DMS114 treated with DMSO at 0.1 percent for 48 hours (cell line): ENCODE results near the gene CHMP2A.
"Not testable (repeated sequence)": the region's sequence is repeated elsewhere in the genome, so short reads cannot be mapped to it uniquely, and the experiment has no call there.

ENCODE experiments used
- DNase-seq: peaks from one replicate; lab custom pipeline; 2025; ENCODE audit not compliant: unreplicated experiment; lab: John Stamatoyannopoulos, UW

Gene CHMP2A

DNA sequence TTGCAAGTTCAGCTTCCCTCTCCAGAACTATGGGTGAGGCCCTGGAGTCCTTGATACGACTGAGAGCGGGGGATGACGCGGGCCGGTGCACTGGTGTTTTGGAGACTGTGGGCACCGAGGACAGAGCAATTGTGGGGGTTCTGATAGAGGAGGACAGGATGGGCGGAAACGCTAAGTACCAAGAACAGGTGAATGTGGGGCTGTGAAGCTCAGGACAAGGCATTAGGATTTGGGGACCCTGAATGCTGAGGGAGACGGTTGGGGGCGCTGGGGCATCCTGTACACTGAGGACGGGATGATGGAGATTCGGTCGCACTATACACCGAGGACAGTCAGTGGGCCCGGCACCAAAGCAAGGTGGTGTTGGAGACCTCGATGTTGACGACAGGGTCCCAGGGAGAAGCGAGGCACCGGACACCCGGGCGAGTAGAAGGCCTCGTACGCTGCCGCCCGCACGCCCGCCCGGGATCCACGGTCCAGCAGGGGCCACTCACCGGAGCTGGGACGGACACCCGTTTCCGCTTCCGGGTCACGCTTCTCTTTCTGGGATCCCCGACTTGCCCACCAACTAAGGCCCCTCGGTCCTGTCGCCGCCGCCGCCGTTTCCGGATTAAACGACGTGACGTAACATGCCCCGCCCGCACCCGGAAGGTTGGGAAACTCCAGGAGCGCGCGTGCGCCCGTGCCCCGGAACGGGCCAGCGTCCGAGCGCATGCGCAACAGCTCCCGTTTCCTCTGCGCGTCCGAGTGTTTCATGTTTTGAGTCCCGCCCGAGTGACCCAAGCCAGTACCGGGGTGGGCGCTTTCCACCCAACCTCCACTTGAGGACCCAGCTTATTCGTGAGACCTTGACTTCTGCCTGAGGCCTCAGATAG lies at the start of gene CHMP2A:
Gene CHMP2A, minus strand, starts transcription at position 612 of the 875 bp plus-strand sequence. CDS start 893 bp downstream, outside the sequence.
- no peak for DNase-seq

DNA sequence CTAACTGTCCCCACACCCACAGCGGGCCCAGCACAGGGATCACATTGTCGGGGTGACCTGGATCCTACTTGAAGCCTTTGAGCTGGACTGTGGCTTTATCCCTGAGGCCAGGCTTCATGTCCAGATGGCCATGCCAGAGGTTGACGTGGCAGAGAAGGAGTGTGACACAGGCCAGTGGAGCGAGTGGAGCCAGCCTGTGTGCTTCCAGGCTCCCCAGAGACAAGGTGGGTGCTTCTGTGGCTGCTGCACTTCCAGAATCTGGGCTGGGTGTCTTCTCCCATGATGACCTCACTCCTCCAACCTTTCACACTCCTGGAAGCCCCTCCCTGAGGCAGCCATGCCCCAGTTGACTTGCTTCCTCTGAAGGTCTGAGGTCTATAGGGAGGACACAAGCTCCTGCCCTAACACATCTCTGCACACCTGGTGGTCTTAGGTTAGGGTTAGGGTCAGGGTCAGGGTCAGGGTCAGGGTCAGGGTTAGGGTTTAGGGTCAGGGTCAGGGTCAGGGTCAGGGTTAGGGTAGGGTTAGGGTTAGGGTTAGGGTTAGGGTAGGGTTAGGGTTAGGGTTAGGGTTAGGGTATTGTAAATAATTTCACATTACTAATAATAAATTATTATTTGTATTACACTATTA lies 31.3 kb upstream of the CHMP2A start:
- DNase-seq, result no peak

DNA sequence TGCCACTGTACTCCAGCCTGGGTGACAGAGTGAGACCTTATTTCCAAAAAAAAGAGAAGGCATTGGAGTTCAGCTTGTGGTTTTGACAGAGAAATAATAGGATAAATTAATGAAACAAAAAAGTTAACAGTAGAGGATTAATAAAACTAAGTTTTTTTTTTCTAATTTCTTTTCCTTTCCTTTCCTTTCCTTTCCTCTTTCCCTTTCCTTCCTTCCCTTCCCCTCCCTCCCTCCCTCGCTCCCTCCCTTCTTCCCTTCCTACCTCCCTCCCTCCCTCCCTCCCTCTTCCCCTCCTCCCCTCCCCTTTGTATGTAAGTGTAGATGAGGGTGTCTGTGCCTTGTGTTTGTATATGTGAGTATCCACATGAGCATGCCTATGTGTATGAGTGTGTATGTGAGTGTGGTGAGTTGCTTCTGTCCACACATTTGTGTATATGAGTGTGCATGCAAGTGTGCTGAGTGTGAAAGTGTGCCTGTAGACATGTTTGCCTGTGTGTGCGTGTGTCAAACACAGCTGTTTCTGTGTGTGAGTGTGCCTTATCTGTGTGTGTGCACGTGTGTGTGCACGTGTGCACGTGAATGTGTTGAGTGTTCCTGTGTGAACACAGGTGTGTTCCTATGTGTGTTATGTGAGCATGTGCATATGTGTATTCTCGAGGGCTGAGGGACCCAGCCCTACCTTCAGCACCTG lies 30.7 kb upstream of the CHMP2A start:
- DNase-seq, result no peak

DNA sequence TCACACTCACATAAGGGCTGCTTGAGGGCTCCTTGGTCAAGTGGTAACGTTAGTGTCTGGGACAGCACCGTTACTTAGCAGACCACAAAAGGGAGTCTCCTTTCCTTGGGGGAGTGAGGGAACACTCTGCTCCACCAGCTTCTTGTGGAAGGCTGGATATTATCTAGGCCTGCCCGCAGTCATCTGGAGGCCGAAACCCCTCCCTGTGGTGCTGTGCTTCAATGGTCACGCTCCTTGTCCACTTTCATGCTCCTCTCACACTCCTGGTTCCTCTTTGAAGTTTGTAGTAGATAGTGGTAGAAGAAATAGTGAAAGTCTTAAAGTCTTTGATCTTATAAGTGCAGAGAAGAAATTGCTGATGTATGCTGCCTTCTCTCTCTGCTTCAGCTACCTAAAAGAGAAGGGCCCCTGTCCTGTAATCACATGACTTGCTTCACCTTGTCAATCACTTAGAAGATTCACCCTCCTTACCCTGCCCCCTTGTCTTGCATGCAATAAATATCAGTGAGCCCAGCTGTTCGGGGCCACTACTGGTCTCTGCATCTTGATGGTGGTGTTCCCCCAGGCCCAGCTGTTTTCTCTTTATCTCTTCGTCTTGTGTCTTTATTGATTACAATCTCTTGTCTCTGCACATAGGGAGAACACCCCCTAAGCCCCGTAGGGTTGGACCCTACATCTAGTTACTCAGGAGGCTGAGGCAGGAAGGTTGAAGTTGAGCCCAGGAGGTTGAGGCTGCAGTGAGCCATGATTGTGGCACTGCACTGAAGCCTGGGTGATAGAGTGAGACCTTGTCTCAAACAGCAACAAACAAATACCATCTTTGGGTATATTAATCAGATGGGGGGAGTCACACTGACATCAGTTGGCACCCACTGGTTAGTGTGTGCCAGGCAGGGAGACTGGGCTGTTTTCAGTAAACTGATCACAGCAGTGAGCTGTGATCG lies 29.9 kb upstream of the CHMP2A start:
- DNase-seq, result no peak

DNA sequence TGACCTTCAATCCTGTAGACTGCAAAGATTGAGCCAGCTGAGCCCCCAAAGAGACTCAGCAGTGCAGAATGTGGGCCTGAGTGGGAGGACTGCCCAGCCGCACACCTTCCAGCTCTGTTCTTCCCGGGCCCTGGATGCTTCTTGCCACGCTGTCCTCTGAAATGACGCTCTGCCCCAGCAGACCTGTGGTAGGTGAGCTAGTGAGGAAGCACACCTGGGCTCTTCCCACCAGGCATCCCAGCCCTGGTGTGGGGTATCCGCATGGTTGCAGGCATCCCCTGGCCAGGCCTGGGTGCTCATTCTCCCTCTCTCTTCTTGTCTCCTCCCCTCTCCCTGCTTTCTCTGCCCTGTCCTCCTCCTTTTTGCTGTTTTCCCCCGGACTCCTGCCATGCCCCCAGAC lies 28.1 kb upstream of the CHMP2A start:
- DNase-seq, result no peak

DNA sequence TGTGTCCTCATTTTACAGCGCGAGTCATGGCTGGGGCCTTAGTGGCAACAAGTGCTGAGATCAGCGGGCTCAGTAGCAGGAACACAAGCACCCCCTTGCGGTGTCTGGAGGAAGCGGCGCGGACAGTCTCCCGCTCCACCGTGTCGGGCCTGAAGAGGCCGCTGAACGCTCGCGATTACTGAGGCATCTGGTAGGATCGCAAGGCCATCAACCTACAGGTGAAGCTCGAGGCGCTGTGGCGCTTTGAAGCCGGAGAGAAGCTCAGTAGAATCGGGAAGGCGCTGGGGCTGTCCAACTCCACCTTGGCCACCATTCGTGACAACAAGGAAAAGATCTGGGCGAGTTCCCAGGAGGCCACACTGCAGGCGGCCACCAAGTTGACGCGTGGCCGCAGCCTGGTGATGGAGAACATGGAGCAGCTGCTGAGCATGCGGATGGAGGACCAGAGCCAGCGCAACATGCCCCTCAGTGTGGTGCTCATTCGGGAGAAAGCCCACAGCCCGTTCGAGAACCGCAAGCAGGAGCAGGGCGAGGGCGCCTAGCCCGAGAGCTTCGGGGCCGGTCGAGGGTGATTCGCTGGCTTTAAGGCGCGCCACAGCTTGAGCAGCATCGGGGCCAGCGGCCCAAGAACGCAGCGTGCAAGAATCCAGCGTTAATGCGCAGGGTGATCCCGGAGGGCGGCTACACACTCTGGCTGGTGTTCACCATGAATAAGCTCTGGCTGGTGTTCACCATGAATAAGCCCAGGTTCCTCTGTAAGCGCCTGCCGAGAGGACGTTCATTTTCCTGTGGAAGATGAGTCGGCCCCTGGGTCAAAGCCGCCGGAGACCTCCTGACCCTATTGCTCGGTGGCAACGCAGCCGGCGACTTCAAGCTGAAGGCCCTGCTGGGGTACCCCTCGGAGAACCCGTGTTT lies 26.6 kb upstream of the CHMP2A start:
- DNase-seq, result no peak

DNA sequence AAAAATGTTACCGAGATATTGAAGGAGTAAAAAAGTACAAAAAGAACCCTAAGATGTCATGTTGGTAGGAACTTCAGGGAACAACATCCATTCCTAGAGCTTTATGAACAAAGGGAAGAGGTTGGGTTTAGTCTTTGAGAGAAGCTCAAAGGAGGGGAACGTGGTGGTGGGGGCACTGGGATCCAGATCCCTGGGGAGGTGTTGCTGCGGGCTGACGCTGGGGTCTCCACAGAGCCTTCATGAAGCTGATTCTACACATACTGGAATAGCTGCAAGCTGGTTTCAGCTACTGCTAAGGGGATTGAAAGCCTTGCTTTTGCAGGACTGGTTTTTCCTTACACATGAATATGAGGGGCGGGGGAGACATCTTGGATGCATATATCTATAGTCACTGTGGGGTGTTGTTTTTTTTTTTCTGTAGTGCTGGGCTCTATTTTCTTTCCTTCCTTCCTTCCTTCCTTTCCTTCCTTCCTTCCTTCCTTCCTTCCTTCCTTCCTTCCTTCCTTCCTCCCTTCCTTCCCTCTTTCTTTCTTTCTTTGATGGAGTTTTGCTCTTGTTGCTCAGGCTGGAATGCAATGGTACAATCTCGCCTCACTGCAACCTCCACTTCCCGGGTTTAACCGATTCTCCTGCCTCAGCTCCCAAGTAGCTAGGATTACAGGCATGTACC lies 24.7 kb upstream of the CHMP2A start:
- DNase-seq, result no peak

DNA sequence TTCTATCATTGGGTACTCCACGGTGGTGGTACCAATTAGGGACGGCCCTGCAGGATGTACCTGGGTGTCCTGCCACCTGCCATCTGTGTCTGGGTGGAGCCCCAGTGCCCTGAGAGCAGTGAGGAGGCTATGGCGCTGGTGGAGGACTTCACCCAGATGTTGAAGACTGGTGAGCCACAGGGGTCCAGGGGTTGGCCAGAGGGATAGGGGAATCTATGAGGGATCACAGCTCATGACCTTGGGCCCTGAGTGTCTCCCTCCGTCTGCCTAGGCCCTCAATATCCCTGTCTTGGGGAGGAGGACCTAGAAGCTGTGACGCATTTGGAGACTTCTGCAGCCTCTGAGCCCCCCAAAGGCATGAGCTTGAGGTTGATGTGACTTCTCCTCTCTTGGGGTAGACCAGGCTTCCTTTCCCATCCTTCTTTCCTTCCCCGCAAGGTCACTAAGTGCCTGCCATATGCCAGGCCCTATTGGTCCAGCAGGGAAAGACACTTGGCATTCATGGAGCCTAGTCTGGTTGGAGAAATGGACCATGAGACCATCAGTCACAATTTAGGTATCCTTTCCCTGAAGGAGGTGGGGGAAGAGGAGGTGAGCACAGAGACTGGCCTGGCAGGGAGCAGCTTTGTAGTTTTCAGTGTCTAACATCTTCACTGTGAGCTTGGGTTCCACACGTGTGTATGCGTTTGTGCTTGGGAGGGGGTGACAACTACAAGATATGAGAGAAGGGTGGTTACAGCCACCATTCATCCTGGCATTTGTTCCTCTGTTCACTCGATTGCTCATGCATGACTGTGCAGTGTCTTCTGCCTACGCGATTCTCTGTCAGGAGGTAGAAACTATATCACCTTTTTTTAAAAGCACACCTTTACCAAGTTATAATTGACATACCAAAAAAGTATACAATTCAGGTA lies 23.4 kb upstream of the CHMP2A start:
- no peak for DNase-seq

DNA sequence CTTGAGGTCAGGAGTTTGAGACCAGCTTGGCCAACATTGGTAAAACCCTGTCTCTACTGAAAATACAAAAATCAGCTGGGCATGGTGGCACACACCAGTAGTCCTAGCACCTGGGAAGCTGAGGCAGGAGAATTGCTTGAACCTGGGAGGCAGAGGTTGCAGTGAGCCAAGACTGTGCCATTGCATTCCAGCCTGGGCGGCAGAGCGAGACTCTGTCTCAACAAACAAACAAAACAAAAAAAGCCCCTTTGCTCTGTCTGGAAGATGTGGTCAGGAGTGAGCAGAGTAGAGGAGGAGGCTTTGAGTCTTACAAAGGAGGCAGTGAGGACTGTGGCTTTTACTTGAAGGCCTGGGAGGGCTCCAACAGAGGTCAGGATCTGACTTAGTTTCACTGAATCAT lies 22.7 kb upstream of the CHMP2A start:
- DNase-seq, result not testable (repeated sequence)

DNA sequence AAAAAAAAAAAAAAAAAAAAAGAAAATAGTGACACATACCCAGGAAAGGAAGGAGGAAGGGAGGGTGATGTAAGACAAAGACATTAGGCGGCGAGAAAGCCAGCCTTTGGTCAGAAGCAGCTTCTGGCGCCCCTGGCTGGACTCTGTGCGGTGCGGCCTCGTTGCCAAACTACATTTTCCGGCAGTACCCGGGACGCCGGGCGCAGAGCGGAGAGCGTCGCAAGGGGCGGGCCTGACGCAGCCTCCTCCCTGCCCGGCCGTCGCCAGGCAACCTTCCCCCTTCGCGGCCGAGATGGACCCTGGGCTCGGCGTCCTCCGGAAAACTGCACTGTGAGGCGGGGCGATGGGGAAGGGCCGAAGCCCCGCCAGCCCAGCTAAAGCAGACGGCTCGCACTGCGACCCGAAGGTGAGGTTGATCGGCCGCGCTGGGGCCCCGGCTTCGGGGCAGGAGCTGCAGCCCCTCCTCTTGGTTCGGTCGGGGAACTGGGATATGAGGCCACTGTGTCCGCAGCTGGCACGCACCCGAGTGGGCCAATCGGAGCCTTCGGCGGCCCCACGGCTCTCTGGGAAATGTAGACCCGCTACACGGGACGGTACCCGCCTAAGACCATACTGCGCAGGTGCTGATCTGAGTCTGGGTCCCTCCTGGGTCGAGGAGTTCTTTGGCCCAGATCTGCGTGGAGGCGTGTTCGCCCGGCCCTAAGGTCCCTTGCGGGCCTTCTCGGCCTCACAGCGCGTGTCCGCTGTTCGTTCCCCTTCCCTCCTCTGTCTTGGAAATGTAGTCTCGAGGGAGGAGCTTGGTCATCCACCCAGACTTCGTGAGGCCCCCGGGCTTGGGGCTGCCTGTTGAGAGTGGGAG lies 20.5 kb upstream of the CHMP2A start:
- no peak for DNase-seq

DNA sequence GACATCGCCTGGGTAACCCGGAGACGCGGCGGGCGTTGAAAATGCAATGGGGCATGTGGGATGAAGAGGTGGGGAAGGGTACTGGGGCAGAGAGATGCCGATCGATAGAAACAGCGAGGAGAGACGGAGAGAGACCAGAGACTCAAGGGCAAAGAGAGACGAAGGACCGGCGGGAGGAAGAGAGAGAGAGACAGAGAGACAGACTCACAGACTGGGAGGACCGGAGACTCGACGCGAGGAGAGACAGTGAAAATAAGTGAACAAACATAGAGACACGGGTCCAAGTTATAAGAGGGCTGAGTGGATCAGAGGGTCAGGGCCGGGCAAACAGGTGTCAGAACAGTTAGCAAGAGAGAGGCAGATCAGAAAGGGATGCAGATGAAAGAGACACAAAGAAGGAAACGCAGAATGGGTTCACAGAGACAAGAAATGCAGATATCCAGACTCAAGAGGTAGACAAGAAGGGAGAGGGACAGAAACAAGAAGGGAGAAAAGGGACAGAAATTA lies 18.8 kb upstream of the CHMP2A start:
- no peak for DNase-seq

DNA sequence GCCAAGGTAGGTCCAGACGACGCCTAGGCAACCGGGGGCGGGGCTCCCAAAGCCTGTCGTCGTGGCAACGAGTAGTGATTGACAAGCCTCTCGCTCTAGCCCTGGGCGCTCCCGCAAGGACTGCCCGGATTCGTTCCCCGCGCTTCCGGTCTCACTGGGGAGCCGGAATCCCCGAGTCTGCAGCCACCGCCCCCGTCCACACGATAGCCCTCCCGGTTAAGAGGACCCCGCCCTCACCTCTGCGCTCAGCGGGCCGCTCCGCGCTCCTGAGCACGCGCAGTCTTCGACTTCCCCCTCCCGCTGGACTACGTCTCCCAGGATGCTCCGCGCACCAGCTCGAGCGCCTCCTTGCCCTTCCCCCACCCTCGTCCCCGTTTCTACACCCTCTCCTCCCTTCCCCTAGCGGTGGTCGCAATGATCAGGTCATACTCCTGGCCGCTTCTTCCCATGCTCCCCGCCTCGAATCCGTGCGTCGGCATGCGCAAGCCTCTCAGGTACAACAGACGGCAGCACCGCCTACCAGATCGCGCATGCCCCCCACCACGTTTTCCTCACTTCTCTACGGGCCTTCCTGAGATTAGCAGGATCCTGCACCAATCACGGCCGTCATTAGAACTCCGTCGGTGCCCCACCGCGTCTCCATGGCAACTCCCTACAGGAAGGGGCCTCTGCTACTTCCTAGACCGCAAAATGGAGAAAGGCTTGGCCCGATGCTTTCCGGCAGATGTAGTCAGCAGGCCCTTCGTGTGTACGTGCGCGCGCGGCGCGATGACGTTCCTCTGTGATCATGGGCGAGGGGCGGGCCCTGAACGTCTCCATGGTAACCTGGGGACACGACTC lies 18.1 kb upstream of the CHMP2A start, which contains the start of gene MZF1:
Gene MZF1, minus strand, starts transcription at position 518 of the 840 bp plus-strand sequence. CDS start 1,946 bp downstream, outside the sequence.
- no peak for DNase-seq

DNA sequence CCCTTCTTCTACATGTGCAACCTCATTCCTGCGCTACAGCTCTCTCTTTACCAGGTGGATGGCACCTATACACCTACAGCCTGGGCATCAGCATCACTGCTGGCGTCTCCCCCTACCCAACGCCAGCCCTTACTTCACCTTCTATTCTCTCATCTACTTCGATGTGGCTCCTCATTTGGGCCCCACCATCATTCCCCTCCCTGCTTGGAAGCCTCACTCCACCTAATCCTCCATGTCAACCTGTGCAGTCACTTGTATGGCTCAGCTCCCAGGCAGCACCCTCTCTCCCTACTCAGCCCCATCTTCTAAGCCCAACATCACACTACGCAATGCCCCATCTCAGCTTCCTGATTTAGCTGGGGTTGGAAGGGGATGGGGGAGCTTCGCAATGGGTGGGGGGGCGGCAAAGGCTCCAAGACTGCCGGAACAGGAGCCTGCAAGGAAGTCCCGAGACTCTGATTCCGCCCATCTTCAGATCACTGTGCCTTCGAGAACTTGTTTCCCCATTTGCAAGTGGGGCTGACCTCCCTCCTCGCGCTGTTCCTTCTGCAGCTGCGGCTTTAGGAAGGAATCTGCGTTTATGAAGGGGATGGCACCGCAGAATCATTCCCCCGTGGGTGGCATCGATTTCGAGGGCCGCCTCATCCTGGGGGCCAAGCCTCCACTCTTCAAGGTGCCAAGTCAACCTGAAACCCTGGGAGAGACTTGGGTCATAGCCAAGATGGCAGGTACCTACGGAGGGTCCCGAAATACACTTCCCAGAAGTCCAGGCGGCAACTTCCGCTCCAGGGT lies 17.3 kb upstream of the CHMP2A start:
- DNase-seq, result no peak

DNA sequence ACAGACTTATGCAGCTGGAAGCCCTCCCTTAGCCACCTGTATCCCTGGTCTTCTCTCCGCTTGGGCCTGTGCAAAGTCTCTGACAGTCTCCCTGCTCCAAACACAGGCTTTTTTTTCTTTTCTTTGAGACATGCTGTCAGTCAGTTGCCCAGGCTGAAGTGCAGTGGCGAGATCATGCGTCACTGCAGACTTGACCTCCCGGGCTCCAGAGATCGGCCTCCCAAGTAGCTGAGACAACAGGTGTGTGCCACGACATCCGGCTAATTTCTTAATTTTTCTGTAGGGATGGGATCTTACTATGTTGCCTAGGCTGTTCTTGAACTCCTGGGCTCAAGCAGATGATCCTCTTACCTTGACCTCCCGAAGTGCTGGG lies 16.7 kb upstream of the CHMP2A start:
- no peak for DNase-seq
